K562 (cell line): Measurements from ENCODE around the gene ORMDL2. TPM values are rescaled to one million over a fixed set of nuclear protein-coding genes. Genes with fewer than 3 reads are reported as not detected.

Experiments used
- ARNT ChIP-seq, 2 experiments: fragments of 450-650 bp; IDR thresholded peaks; 2 replicates each; pipeline ENCODE4 v1.6.1; 2016; ENCODE audit warnings: mild to moderate bottlenecking in 1 of 2
- DACH1 ChIP-seq: fragments of 450-650 bp; IDR thresholded peaks from 2 replicates; pipeline ENCODE4 v1.6.1; 2018; ENCODE audit not compliant: partially characterized antibody
- ETV1 ChIP-seq: fragments of 450-650 bp; conservative IDR thresholded peaks from 2 replicates; pipeline ENCODE4 v1.6.1; 2016; ENCODE audit warnings: missing genetic modification characterization, control low read depth, low read depth, missing compliant biosample characterization
- ETV6 ChIP-seq, 3 experiments: fragments of 150-350 bp in 1 of 3; sonication (generic) in 1 of 3; formaldehyde crosslinking in 1 of 3; IDR thresholded peaks; 2 replicates each; pipeline versions ENCODE4 v1.6.1 to v1.8.0; 2014 to 2022; ENCODE audit warnings: borderline replicate concordance in 2 of 3, low read depth in 2 of 3, antibody characterized with exemption in 1 of 3, low read length in 1 of 3, mild to moderate bottlenecking in 1 of 3, missing genetic modification reagents in 1 of 3
- HDAC6 ChIP-seq: IDR thresholded peaks from 2 replicates; pipeline ENCODE4 v1.6.1; 2012; ENCODE audit warnings: low read depth, mild to moderate bottlenecking, control low read depth, inconsistent platforms, low read length, moderate library complexity
- RFX5 ChIP-seq: IDR thresholded peaks from 2 replicates; pipeline ENCODE4 v1.6.1; 2011; ENCODE audit warnings: low read depth, mild to moderate bottlenecking, improper control_type of control experiment, low read length
- SMAD2 ChIP-seq: fragments of 150-350 bp; IDR thresholded peaks from 2 replicates; pipeline ENCODE4 v1.6.1; 2014; ENCODE audit warnings: low read depth, mild to moderate bottlenecking, low read length
- SMAD3 ChIP-seq: fragments of 450-650 bp; formaldehyde crosslinking; conservative IDR thresholded peaks from 2 replicates; pipeline ENCODE4 v1.4.0; 2020; ENCODE audit warnings: mild to moderate bottlenecking
- ZNF41 ChIP-seq: fragments of 250-450 bp; sonication (Bioruptor Pico); conservative IDR thresholded peaks from 2 replicates; pipeline ENCODE4 v1.4.0; 2020; ENCODE audit warnings: mild to moderate bottlenecking
- ZNF551 ChIP-seq: fragments of 250-450 bp; sonication (Bioruptor Pico); IDR thresholded peaks from 2 replicates; pipeline ENCODE4 v1.5.0; 2021; ENCODE audit warnings: mild to moderate bottlenecking, moderate library complexity
- ZNF766 ChIP-seq: fragments of 200-800 bp; sonication (Bioruptor generic); conservative IDR thresholded peaks from 2 replicates; pipeline ENCODE4 v1.6.1; 2016; ENCODE audit warnings: missing genetic modification characterization, missing compliant biosample characterization
- ZNF830 ChIP-seq: fragments of 250-450 bp; sonication (Bioruptor Pico); IDR thresholded peaks from 2 replicates; pipeline ENCODE4 v1.5.0; 2021; ENCODE audit warnings: mild to moderate bottlenecking
- polyA plus RNA-seq, 8 experiments: library from polyadenylated mRNA; depleted of rRNA in 4 of 8; stranded (reverse) in 5 of 8; unstranded in 3 of 8; fragments of >200 nt; fragmentation: Nextera tagmentation in 2 of 8; fragmentation: Illumina TruSeq in 1 of 8; extraction: Ambion mirVana in 2 of 8; extraction: Trizol in 1 of 8; gene quantifications; 2 replicates each; pipeline versions ENCODE4 v1.2.1 to v1.2.3, GENCODE V29; 2011 to 2014; ENCODE audit warnings: inconsistent platforms in 1 of 8, missing spikeins in 1 of 8
- total RNA-seq, 7 experiments: library from RNA; depleted of rRNA in 6 of 7; stranded (reverse); fragments of >200 nt in 6 of 7; fragmentation: Illumina TruSeq in 2 of 7; extraction: Trizol in 2 of 7; gene quantifications; 2 replicates each; pipeline versions ENCODE4 v1.2.1 to v1.2.3, GENCODE V29; 2011 to 2021; ENCODE audit warnings: low replicate concordance in 1 of 7
- TF ChIP-seq, protein P1 (sequence below): conservative IDR thresholded peaks from 2 replicates; pipeline ENCODE4 v1.6.1; 2011; ENCODE audit warnings: low read depth, mild to moderate bottlenecking, low read length; ENCODE audit not compliant: control insufficient read depth
- TF ChIP-seq, protein P2 (sequence below): fragments of 450-650 bp; IDR thresholded peaks from 2 replicates; pipeline ENCODE4 v1.6.1; 2016; ENCODE audit warnings: borderline replicate concordance
- TF ChIP-seq, protein P3 (sequence below): fragments of 450-650 bp; IDR thresholded peaks from 2 replicates; pipeline ENCODE4 v1.6.1; 2016
- TF ChIP-seq, protein P4 (sequence below): fragments of 450-650 bp; IDR thresholded peaks from 2 replicates; pipeline ENCODE4 v1.6.1; 2016; ENCODE audit warnings: missing biosample characterization, missing genetic modification characterization
- TF ChIP-seq, protein P5 (sequence below): fragments of 250-450 bp; sonication (Bioruptor Pico); IDR thresholded peaks from 2 replicates; pipeline ENCODE4 v1.5.0; 2020; ENCODE audit warnings: mild to moderate bottlenecking, borderline replicate concordance

ORMDL2 gene
- total and polyA plus RNA-seq, 9 of the 15 experiments (the other 6 are each of a cell fraction or from before 2014, with no cell fraction given): 9.9 to 113 (median 34.4) TPM

DNA sequence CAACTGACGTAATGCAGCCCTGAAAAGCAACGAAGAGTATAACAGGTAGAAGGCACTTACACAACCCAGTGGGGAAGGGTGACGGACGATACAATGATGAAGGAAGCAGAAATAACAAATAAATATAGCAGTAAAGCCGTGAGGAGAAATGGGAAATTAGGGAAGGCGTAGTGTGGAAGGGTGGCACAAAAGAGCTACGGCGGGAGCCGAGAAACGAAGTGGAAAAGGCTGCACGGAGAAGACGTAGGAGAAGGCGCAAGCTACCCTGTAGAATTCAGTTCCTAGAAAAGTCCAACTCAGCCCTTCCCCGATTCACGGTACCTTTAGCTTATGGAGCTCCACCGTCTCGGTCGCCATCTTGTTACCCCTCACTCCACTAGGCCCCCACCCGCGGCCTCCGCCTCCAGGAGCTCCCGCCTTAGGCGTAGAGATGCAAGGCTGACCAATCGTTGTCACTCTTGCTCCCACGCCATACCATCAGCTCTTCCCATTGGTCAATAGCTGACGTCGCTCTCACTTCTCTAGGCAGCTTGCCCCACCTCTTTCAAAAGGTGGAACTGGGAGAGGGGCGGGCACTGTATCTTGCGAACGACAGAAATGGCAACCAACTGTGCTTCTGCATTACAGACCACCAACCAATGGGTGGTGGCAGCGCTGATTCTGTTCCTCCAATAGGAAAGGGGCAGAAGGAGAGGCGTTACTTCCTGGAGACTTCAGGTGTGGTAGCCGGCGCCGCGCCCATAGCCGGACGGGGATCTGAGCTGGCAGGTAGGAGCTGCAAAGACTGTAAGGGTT lies at the start of gene ORMDL2, which contains the start of gene SARNP (continued):
- TF ChIP-seq, protein P1, sequence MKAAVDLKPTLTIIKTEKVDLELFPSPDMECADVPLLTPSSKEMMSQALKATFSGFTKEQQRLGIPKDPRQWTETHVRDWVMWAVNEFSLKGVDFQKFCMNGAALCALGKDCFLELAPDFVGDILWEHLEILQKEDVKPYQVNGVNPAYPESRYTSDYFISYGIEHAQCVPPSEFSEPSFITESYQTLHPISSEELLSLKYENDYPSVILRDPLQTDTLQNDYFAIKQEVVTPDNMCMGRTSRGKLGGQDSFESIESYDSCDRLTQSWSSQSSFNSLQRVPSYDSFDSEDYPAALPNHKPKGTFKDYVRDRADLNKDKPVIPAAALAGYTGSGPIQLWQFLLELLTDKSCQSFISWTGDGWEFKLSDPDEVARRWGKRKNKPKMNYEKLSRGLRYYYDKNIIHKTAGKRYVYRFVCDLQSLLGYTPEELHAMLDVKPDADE: peak; percentile 45; the same call in 1 of the 2 replicates
- TF ChIP-seq ZNF766 (CRISPR knock-in tag) (no peak), SMAD2 (no peak), ARNT (IDR thresholded peaks at IDR 0.05) (peak in 1 of 2 experiments; percentile 65; a peak in 2 of 4 replicates), DACH1 (no peak), ZNF41 (CRISPR knock-in tag) (no peak), ZNF551 (CRISPR knock-in tag) (no peak), RFX5 (no peak), ZNF830 (CRISPR knock-in tag) (no peak), ETV6 (IDR thresholded peaks at IDR 0.05; ENCODE audit: borderline replicate concordance in 1 of 2, low read depth in 2 of 2, low read length in 1 of 2) (no peak), ETV6 (CRISPR knock-in tag; IDR thresholded peaks at IDR 0.05; ENCODE audit: borderline replicate concordance) (no peak), SMAD3 (CRISPR knock-in tag) (no peak), ETV1 (tag) (no peak), HDAC6 (no peak)
- TF ChIP-seq, protein P2, sequence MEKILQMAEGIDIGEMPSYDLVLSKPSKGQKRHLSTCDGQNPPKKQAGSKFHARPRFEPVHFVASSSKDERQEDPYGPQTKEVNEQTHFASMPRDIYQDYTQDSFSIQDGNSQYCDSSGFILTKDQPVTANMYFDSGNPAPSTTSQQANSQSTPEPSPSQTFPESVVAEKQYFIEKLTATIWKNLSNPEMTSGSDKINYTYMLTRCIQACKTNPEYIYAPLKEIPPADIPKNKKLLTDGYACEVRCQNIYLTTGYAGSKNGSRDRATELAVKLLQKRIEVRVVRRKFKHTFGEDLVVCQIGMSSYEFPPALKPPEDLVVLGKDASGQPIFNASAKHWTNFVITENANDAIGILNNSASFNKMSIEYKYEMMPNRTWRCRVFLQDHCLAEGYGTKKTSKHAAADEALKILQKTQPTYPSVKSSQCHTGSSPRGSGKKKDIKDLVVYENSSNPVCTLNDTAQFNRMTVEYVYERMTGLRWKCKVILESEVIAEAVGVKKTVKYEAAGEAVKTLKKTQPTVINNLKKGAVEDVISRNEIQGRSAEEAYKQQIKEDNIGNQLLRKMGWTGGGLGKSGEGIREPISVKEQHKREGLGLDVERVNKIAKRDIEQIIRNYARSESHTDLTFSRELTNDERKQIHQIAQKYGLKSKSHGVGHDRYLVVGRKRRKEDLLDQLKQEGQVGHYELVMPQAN: peak; percentile 85
- TF ChIP-seq, protein P3, sequence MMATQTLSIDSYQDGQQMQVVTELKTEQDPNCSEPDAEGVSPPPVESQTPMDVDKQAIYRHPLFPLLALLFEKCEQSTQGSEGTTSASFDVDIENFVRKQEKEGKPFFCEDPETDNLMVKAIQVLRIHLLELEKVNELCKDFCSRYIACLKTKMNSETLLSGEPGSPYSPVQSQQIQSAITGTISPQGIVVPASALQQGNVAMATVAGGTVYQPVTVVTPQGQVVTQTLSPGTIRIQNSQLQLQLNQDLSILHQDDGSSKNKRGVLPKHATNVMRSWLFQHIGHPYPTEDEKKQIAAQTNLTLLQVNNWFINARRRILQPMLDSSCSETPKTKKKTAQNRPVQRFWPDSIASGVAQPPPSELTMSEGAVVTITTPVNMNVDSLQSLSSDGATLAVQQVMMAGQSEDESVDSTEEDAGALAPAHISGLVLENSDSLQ: peak; percentile 99
- TF ChIP-seq, protein P4, sequence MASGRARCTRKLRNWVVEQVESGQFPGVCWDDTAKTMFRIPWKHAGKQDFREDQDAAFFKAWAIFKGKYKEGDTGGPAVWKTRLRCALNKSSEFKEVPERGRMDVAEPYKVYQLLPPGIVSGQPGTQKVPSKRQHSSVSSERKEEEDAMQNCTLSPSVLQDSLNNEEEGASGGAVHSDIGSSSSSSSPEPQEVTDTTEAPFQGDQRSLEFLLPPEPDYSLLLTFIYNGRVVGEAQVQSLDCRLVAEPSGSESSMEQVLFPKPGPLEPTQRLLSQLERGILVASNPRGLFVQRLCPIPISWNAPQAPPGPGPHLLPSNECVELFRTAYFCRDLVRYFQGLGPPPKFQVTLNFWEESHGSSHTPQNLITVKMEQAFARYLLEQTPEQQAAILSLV (tag): no peak
- TF ChIP-seq, protein P5, sequence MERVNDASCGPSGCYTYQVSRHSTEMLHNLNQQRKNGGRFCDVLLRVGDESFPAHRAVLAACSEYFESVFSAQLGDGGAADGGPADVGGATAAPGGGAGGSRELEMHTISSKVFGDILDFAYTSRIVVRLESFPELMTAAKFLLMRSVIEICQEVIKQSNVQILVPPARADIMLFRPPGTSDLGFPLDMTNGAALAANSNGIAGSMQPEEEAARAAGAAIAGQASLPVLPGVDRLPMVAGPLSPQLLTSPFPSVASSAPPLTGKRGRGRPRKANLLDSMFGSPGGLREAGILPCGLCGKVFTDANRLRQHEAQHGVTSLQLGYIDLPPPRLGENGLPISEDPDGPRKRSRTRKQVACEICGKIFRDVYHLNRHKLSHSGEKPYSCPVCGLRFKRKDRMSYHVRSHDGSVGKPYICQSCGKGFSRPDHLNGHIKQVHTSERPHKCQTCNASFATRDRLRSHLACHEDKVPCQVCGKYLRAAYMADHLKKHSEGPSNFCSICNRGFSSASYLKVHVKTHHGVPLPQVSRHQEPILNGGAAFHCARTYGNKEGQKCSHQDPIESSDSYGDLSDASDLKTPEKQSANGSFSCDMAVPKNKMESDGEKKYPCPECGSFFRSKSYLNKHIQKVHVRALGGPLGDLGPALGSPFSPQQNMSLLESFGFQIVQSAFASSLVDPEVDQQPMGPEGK (CRISPR knock-in tag): no peak
